Measurements from ENCODE around the gene LRRC61.

LRRC61 gene

DNA sequence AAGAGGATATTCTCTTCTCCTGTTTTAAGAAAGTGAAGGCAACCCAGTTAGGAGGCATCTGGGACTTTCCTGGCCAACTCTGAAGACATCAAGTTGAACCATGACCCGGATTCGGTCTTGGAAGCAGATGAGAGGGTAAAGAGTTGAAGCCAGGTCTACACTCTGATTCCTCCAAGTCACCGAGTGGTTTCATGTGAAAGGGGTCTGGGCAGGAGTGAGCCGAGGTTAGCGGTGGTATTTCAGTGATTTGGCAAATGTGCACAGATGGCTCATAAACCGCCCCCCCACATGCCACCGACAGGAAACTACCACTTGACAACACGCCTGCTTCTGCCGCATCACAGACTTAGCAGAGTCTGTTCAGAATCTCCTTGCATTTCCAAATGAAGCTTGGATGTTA is 34.1 kb downstream of the LRRC61 start:
- no peak for DNase-seq (ENCODE audit: low read depth)

DNA sequence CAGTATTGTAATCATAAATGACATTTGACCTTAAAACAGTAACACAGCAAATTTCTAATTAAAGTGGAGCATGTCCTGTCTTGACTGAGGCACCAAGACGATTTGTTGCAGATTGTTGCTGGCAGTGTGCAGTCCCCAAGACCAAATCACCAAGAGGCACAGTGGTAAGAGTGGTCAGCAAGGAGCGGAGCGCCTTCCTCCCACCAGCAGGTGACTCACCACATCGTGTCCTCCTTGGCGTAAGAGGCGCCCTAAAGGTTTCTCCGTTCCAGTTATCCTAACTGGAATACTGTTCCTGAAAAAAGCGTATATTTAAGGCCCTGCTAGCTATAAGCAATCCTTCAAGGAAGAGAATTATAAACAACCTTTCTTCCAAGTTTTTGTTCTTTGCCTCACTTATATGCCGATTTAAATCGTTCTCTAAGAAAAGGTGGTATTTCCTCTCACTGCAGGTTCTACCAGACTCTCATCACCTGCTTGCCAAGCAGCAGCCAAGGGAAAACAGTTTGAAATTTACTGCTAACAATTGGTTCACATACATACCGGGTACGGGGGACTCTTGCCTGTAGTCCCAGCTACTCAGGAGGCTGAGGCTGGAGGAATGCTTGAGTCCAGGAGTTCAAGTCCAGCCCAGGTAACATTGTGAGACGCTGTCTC is 34.7 kb downstream of the LRRC61 start:
- no peak for DNase-seq (ENCODE audit: low read depth)

DNA sequence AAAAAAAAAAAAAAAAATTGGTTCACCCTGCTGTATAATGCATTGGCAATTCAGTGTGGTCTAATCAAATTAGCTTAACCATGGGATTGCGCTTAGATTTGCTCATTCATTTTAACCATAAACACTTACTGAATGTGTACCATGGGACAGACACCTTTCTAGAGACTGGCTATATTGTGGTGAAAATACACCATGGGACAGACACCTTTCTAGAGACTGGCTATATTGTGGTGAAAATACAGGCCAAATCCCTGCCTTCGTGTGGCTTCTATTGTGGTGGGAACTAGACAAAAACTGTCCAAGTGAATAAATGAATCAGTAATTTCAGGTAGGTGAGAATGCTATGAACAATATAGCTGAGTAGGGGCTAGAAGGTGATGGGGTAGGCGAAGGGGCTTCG is 35.3 kb downstream of the LRRC61 start:
- DNase-seq (ENCODE audit: low read depth) = no peak

DNA sequence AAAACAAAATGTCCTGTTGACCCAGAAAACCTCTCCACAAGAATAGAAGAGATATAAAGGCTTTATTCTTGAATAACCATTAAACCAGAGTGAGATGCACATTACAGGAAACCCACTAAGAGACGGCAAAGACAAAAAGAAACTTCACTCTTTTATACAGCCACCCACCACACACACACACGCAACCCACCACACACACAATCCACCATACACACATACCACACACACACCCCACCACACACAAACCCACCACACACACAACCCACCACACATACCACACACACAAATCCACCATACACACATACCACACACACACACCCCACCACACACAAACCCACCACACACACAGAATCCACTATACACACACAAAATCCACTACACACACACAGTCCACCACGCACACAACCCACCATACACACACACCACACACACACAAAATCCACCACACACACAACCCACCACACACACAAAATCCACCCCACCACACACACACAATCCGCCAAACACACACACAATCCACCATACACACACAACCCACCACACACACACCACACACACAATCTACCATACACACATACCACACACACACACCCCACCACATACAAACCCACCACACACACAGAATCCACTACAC is 36.0 kb downstream of the LRRC61 start:
- DNase-seq (ENCODE audit: low read depth) = no peak

- DNase-seq (ENCODE audit: low read depth) = no peak
Observed at GRCh38 chr7:150359622-150360362, 36.6 kb downstream of the LRRC61 start.

DNA sequence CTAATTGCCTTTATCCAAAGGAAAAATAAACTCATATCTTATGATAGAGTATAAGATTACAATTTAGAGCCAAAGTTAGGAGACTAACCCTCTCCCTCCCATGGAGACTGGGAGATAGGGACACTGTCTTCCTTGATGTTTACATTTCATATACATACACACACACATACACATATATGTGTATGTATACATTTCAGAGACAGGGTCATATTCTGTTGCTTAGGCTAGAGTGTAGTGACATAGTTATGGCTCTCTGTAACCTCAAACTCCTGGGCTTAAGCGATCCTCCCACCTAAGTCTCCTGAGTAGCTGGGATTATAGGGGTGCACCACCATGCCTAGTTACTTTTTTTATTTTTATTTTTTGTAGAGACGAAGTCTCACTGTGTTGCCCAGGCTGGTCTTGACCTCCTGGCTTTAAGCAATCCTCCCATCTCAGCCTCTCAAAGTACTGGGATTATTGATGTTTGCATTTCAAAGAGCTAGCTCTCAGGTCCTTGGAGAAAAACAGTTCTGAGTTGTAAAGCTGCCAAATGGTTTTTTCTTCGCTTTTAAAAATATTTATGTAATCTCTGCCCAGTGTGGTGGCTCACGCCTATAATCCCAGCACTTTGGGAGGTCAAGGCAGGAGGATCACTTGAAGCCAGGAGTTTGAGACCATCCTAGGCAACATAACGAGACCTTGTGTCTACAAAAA is 37.4 kb downstream of the LRRC61 start:
- no peak for DNase-seq (ENCODE audit: low read depth)

- DNase-seq (ENCODE audit: low read depth) = no peak
Observed at GRCh38 chr7:150361402-150361801, 38.2 kb downstream of the LRRC61 start.

DNA sequence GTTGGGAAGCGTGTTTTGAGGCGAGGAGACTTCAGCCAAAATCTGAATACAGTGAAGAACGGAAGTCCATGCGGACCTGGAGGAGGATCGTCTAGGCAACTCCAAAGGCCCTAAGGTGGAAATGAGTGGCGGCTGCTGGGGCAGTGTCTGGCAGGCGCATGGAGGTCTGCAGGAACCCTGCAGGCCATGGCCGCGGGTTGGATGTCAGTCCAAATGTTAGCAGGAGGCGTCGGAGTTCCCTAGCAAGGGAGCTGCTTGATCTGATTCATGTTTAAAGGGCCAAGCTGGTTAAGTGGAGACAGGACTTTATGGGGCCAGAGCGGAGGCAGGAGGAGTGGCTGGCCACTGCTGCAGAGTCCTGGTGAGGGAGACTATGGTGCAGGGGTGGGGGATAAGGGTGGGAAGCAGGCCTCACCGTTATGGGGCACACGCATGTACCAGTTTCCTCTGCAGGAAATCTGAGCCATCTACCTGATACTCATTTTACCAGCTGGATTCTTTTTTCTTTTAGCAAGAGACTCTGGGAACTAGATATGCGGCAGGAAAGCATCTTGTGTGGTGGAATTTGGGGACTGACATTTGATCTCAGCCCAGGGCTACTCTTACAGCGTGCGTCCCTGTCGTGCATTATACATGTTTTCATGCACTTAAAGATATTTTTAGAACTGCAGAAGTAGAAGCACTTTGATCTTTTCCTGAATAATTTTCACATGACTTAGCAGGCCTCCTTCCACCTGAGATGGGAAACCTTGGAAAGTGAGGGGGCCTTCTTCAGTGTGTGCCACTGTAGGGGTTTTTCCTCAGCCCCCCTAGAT is 38.9 kb downstream of the LRRC61 start:
- DNase-seq (ENCODE audit: low read depth) = no peak

- DNase-seq (ENCODE audit: low read depth) = no peak
Observed at GRCh38 chr7:150363370-150363769, 40.2 kb downstream of the LRRC61 start.

DNA sequence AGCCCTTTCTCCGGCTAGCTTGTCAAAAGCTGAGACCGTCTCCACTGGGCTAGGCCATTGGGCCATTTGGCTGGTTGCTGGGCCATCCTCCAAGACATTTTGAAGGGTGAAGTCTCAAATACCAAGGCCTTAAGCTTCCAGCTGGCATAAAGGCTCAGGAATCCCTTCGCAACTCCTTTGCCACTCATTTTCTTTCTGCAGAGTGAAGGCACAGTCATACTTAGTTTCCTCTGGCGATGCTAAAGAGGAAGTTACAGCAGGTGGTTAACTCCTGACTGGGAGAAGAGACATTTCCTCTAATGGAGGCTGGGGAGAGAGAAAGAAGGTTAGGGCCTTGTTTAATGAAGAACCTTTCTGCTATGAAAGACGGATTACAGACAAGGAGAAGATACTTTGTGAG is 40.7 kb downstream of the LRRC61 start:
- no peak for DNase-seq (ENCODE audit: low read depth)

GRCh38 chr7:150365194-150365593 is 42.0 kb downstream of the LRRC61 start:
- DNase-seq (ENCODE audit: low read depth) = no peak

- no peak for DNase-seq (ENCODE audit: low read depth)
Observed at GRCh38 chr7:150365673-150366398, 42.7 kb downstream of the LRRC61 start.

DNA sequence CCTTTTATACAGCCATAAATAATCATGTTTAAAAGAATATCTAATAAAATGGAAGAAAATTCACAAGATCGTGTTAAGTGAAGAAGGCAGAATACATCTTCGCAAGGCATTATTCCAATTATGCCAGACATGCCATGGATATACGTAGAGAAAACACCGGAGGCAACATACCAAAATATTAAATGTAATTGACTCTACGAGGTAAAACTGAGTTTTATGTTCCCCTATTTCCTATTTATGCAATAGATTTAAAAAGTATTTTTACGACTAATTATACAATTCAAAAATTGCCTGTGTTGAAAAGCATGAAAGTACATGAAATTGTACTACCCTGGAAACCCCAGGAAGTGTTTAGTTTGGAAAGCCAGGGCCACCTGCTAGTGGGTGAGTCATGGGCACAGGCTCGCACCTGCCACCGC is 44.5 kb downstream of the LRRC61 start:
- DNase-seq (ENCODE audit: low read depth) = no peak

- DNase-seq (ENCODE audit: low read depth) = no peak
Observed at GRCh38 chr7:150368096-150368883, 45.1 kb downstream of the LRRC61 start, which contains the start of gene REPIN1. Gene REPIN1, plus strand, starts transcription at chr7:150368822. Its CDS starts 890 bp downstream, at chr7:150369712.

DNA sequence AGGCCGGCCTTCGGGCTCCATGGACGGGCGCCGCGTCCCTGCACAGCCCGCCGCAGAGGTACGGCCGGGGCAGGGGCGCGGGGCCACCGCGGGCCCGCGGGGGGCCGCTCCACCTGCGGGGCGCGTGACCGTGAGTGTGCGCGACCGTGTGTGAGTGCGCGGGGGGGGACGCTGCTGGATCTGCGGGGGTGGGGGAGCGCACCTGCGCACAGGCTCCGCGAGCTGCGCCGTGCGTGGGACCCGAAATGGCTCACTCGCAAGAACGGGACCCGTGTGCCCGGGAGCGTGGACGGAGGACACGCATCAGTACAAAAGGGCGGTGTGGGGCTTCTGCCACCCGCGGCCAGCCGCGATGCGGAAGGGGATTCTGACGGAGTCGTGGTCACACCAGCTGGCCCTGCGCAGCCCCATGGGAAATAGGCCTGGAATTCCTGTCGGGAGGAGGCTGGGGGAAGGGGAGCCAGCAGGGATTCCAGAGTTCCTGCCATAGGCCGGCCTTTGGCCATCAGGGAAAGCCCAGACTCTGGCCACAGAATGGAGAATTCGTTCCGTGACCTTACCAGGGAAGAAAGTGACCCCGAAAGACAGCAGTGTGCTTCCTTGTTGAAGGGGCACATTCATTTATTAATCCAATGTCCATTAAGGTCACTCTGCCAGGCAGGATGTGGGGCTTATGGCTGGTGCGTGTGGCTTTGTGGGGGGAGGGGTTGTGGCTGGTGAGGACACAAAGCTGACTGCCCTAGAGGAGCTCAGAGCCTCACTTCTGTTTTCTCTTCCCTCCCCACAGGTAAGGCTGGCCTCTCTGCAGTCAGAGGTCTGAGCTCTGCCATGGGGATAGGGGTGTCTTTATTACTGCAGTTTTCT is 46.0 kb downstream of the LRRC61 start:
- no peak for DNase-seq (ENCODE audit: low read depth)

DNA sequence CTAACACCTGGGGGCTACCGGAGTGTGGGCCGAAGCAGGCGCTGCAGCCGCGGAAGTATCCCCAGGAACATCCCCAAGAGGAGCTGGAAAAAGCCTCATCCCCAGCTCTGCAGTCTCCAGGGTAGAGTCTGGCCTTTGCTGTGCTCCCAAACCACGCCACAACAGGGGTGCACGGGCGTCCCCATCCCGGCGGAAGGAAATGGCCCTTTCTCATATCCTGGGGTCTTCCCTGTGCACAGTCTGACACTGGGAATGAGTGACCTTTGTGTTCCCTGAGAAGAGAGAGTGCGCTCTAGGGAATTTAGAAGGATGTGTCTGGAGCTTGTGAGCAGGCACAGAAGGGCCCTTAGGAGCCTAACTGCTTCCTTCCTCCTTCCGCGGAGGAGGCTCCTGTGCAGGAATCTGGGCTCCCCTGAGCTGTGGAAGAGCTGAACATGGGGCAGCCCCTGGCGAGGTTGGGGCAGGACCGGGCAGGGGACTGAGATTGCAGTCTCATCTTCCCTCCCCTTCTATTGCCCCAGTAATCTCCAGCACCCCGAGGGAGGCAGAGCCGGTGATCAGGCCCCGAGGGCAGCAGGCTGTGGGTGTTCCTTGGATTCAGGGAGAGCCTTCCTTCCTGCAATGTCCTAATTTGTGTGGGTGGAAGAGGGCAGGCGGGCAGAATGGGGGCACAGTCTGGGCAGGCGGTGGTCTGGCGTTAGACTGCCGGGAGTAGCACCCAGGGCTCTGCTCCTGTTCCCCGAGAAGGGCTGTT is 46.8 kb downstream of the LRRC61 start:
- no peak for DNase-seq (ENCODE audit: low read depth)

DNA sequence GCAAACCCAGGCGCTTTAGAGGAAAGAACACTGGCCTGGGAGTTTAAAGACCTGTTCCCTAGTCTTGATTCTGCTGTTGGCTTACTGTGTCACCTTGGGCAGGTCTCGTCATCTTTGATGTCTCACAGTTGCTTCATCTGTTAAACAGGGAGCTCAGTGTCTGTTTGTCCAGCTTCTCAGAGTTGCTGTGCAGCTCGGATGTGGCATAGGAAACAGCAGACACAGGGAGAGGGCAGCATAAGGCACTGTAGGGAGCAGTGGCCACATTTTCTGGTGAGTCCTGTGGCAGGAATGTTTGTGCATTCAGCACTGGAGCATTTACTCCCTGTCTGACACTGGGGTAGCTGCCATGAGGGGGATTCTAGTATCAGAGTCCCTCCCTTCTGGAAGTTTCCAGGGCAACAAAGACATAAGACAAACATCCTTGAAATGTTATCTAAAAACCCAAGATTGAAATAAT is 47.5 kb downstream of the LRRC61 start:
- DNase-seq (ENCODE audit: low read depth) = no peak

Measured in HS-5 (cell line).